Thoracic aorta (tissue), 2 donors: ENCODE results near the gene DISC1. TPM values are rescaled to one million over a fixed set of nuclear protein-coding genes. Genes with fewer than 3 reads are reported as not detected.
"Not testable (repeated sequence)": the region's sequence is repeated elsewhere in the genome, so short reads cannot be mapped to it uniquely, and the experiment has no call there.

ENCODE experiments used
- ATAC-seq: fragments of 150-250 bp; one replicate; pipeline ENCODE4 v1.8.0; 2017; ENCODE audit warnings: low read depth; ENCODE audit not compliant: insufficient number of reproducible peaks, low FRiP score
- DNase-seq: peaks from one replicate; pipeline ENCODE4 v3.0.0-alpha.2; 2020; ENCODE audit warnings: low spot score
- H3K27ac ChIP-seq, 2 donors: fragments of 200-600 bp; sonication (generic); 1 replicate in 1 of 2; 2 replicates in 1 of 2; pipeline ENCODE4 v1.5.1; 2016; ENCODE audit warnings: mild to moderate bottlenecking in 2 of 2, moderate library complexity in 2 of 2
- H3K27me3 ChIP-seq: fragments of 200-600 bp; sonication (generic); replicated peaks from 2 replicates; pipeline ENCODE4 v1.6.0; 2016; ENCODE audit warnings: mild to moderate bottlenecking; ENCODE audit not compliant: insufficient read depth
- H3K36me3 ChIP-seq: fragments of 200-600 bp; sonication (generic); one replicate; pipeline ENCODE4 v1.5.1; 2016
- H3K4me1 ChIP-seq, 2 donors: fragments of 200-600 bp; sonication (generic); 1 replicate in 1 of 2; 2 replicates in 1 of 2; pipeline versions ENCODE4 v1.5.1 to v1.6.0; 2016; ENCODE audit warnings: low read depth in 2 of 2, mild to moderate bottlenecking in 1 of 2; ENCODE audit not compliant: control insufficient read depth in 1 of 2
- H3K4me3 ChIP-seq: fragments of 200-600 bp; sonication (generic); 2 replicates; pipeline ENCODE4 v1.5.1; 2016; ENCODE audit warnings: mild to moderate bottlenecking
- H3K9me3 ChIP-seq: fragments of 200-600 bp; sonication (generic); 2 replicates; pipeline ENCODE4 v1.5.1; 2016
- CTCF ChIP-seq: fragments of 200-600 bp; sonication (generic); IDR thresholded peaks from one replicate; pipeline ENCODE4 v1.5.1; 2019; ENCODE audit warnings: antibody characterized with exemption
- total RNA-seq, 2 donors: library from RNA; depleted of rRNA; stranded (reverse); fragments of >200 nt; gene quantifications; one replicate each; pipeline versions ENCODE4 v1.1.0 to v1.2.3, GENCODE V29; 2016

Gene DISC1
- total RNA-seq, 2 donors from 2014 or later, result 13.1 to 26.9 TPM

- no peak for DNase-seq
- Histone ChIP-seq H3K4me1 (peaks cover 0 to 11% of the 10 kb centered on the region in 2 donors), H3K4me3 (no peak overlapping the region), H3K36me3 (no peaks in the 10 kb centered on the region), H3K27me3 (no peaks in the 10 kb centered on the region), H3K27ac (no peak overlapping the region), H3K9me3 (no peaks in the 10 kb centered on the region)
- ATAC-seq, result no peak
- TF ChIP-seq CTCF, result no peak
Measured at GRCh38 chr1:231954751-231955150, 328.2 kb downstream of the DISC1 start.

GRCh38 chr1:231957359-231957758 lies 330.8 kb downstream of the DISC1 start:
- DNase-seq (no peak), ATAC-seq (no peak)
- H3K36me3 ChIP-seq, result no peaks in the 10 kb centered on the region
- no peak for TF ChIP-seq CTCF
- H3K27me3 ChIP-seq, result no peaks in the 10 kb centered on the region
- no peak overlapping the region for H3K27ac ChIP-seq
- no peak overlapping the region for H3K4me3 ChIP-seq
- H3K4me1 ChIP-seq, result no peaks in the 10 kb centered on the region
- no peaks in the 10 kb centered on the region for H3K9me3 ChIP-seq

- no peak for DNase-seq
- ATAC-seq, result no peak
- H3K4me1 ChIP-seq, result no peaks in the 10 kb centered on the region
- H3K27ac ChIP-seq, result no peak overlapping the region
- H3K27me3 ChIP-seq, result no peaks in the 10 kb centered on the region
- no peak overlapping the region for H3K4me3 ChIP-seq
- TF ChIP-seq CTCF, result no peak
- H3K36me3 ChIP-seq, result no peaks in the 10 kb centered on the region
- no peaks in the 10 kb centered on the region for H3K9me3 ChIP-seq
Measured at GRCh38 chr1:231958448-231958847, 331.9 kb downstream of the DISC1 start.

GRCh38 chr1:231959225-231959884 lies 332.8 kb downstream of the DISC1 start:
- no peaks in the 10 kb centered on the region for H3K9me3 ChIP-seq
- H3K27me3 ChIP-seq, result no peaks in the 10 kb centered on the region
- no peak for ATAC-seq
- H3K4me3 ChIP-seq, result no peak overlapping the region
- H3K27ac ChIP-seq, result no peak overlapping the region
- DNase-seq, result no peak
- H3K36me3 ChIP-seq, result no peaks in the 10 kb centered on the region
- H3K4me1 ChIP-seq, result no peaks in the 10 kb centered on the region
- TF ChIP-seq CTCF, result no peak

- not testable (repeated sequence) for H3K27ac ChIP-seq, DNase-seq, ATAC-seq, H3K36me3 ChIP-seq, H3K27me3 ChIP-seq, H3K9me3 ChIP-seq, H3K4me3 ChIP-seq, H3K4me1 ChIP-seq
Measured at GRCh38 chr1:231961801-231962200, 335.2 kb downstream of the DISC1 start.

GRCh38 chr1:231962636-231963035 lies 336.0 kb downstream of the DISC1 start:
- no peak for ATAC-seq
- H3K4me1 ChIP-seq, result no peaks in the 10 kb centered on the region
- no peaks in the 10 kb centered on the region for H3K36me3 ChIP-seq
- no peaks in the 10 kb centered on the region for H3K9me3 ChIP-seq
- H3K27me3 ChIP-seq, result no peaks in the 10 kb centered on the region
- H3K27ac ChIP-seq, result no peak overlapping the region
- no peak overlapping the region for H3K4me3 ChIP-seq
- DNase-seq, result no peak
- TF ChIP-seq CTCF, result no peak
